HEK293 (cell line): ENCODE results near the gene TMIE.

ENCODE experiments used
- CTCF ChIA-PET: fragments of 350-600 bp; formaldehyde crosslinking; extraction: SDS; loops from one replicate; lab custom pipeline; 2021; ENCODE audit warnings: antibody characterized with exemption; lab: Yijun Ruan, JAX
- POLR2A ChIA-PET: fragments of 300-600 bp; formaldehyde crosslinking; extraction: SDS; loops from one replicate; lab custom pipeline; 2020; ENCODE audit warnings: antibody characterized with exemption, inconsistent platforms; lab: Yijun Ruan, JAX
- H3K27ac ChIP-seq: fragments of 200-500 bp; sonication (Bioruptor generic); 2 replicates; pipeline ENCODE4 v1.5.1; 2014; ENCODE audit warnings: low read depth, low read length, control low read depth, inconsistent platforms; ENCODE audit errors: extremely low read depth
- H3K36me3 ChIP-seq, 2 experiments: fragments of 200-500 bp in 1 of 2; sonication (Bioruptor generic) in 1 of 2; 1 replicate in 1 of 2; 2 replicates in 1 of 2; pipeline ENCODE4 v1.5.1; 2014 to 2017; ENCODE audit warnings: inconsistent platforms in 2 of 2, low read length in 2 of 2; ENCODE audit not compliant: control insufficient read depth in 2 of 2, insufficient read depth in 1 of 2
- H3K4me1 ChIP-seq: fragments of 200-500 bp; sonication (Bioruptor generic); 2 replicates; pipeline ENCODE4 v1.5.1; 2014; ENCODE audit warnings: mild to moderate bottlenecking, low read length, inconsistent platforms; ENCODE audit not compliant: control insufficient read depth, insufficient read depth
- H3K4me3 ChIP-seq: 2 replicates; pipeline ENCODE4 v1.5.1; 2011; ENCODE audit warnings: low read depth, mild to moderate bottlenecking, control low read depth, low read length, moderate library complexity
- H3K9me3 ChIP-seq: fragments of 200-500 bp; sonication (Bioruptor generic); 2 replicates; pipeline ENCODE4 v1.5.1; 2014; ENCODE audit warnings: low read depth, low read length, inconsistent platforms; ENCODE audit not compliant: control insufficient read depth, insufficient read depth
- ATF2 ChIP-seq: fragments of 450-650 bp; formaldehyde crosslinking; IDR thresholded peaks from 2 replicates; pipeline ENCODE4 v1.5.1; 2016; ENCODE audit warnings: missing biosample characterization, missing genetic modification characterization, low read depth
- GLI4 ChIP-seq: fragments of 450-650 bp; formaldehyde crosslinking; IDR thresholded peaks from 2 replicates; pipeline ENCODE4 v1.5.1; 2016; ENCODE audit warnings: missing biosample characterization, missing genetic modification characterization
- KLF1 ChIP-seq: fragments of 450-650 bp; formaldehyde crosslinking; IDR thresholded peaks from 2 replicates; pipeline ENCODE4 v1.5.1; 2016; ENCODE audit warnings: missing biosample characterization, missing genetic modification characterization
- PRDM2 ChIP-seq: fragments of 450-650 bp; formaldehyde crosslinking; IDR thresholded peaks from 2 replicates; pipeline ENCODE4 v1.5.1; 2016; ENCODE audit warnings: missing biosample characterization, missing genetic modification characterization, borderline replicate concordance
- ZBTB1 ChIP-seq: fragments of 450-650 bp; formaldehyde crosslinking; IDR thresholded peaks from 2 replicates; pipeline ENCODE4 v1.5.1; 2016; ENCODE audit warnings: missing biosample characterization, missing genetic modification characterization
- ZBTB48 ChIP-seq: fragments of 450-650 bp; formaldehyde crosslinking; IDR thresholded peaks from 2 replicates; pipeline ENCODE4 v1.5.1; 2016; ENCODE audit warnings: missing biosample characterization, missing genetic modification characterization
- ZFP41 ChIP-seq: fragments of 450-650 bp; formaldehyde crosslinking; IDR thresholded peaks from 2 replicates; pipeline ENCODE4 v1.5.1; 2016; ENCODE audit warnings: missing biosample characterization, missing genetic modification characterization, borderline replicate concordance
- ZNF138 ChIP-seq: fragments of 450-650 bp; formaldehyde crosslinking; IDR thresholded peaks from 2 replicates; pipeline ENCODE4 v1.5.1; 2016; ENCODE audit warnings: missing biosample characterization, missing genetic modification characterization, borderline replicate concordance
- ZNF169 ChIP-seq: fragments of 450-650 bp; formaldehyde crosslinking; IDR thresholded peaks from 2 replicates; pipeline ENCODE4 v1.5.1; 2016; ENCODE audit warnings: missing biosample characterization, missing genetic modification characterization
- ZNF211 ChIP-seq: fragments of 450-650 bp; formaldehyde crosslinking; IDR thresholded peaks from 2 replicates; pipeline ENCODE4 v1.5.1; 2016; ENCODE audit warnings: low read depth, missing biosample characterization, missing genetic modification characterization
- ZNF214 ChIP-seq: fragments of 450-650 bp; formaldehyde crosslinking; IDR thresholded peaks from 2 replicates; pipeline ENCODE4 v1.5.1; 2017; ENCODE audit warnings: missing biosample characterization, mild to moderate bottlenecking, missing genetic modification characterization, borderline replicate concordance
- ZNF26 ChIP-seq: fragments of 450-650 bp; formaldehyde crosslinking; IDR thresholded peaks from 2 replicates; pipeline ENCODE4 v1.5.1; 2016; ENCODE audit warnings: missing biosample characterization, missing genetic modification characterization
- ZNF266 ChIP-seq: fragments of 450-650 bp; formaldehyde crosslinking; IDR thresholded peaks from 2 replicates; pipeline ENCODE4 v1.5.1; 2016; ENCODE audit warnings: missing biosample characterization, missing genetic modification characterization, low read depth
- ZNF350 ChIP-seq: fragments of 450-650 bp; formaldehyde crosslinking; IDR thresholded peaks from 2 replicates; pipeline ENCODE4 v1.5.0; 2017; ENCODE audit warnings: missing biosample characterization, mild to moderate bottlenecking, missing genetic modification characterization
- ZNF433 ChIP-seq: fragments of 450-650 bp; formaldehyde crosslinking; IDR thresholded peaks from 2 replicates; pipeline ENCODE4 v1.5.1; 2016; ENCODE audit warnings: missing biosample characterization, missing genetic modification characterization, low read depth
- ZNF48 ChIP-seq: fragments of 450-650 bp; formaldehyde crosslinking; IDR thresholded peaks from 2 replicates; pipeline ENCODE4 v1.5.1; 2016; ENCODE audit warnings: missing biosample characterization, missing genetic modification characterization
- ZNF558 ChIP-seq: fragments of 450-650 bp; formaldehyde crosslinking; IDR thresholded peaks from 2 replicates; pipeline ENCODE4 v1.5.1; 2016; ENCODE audit warnings: missing biosample characterization, missing genetic modification characterization
- ZNF610 ChIP-seq: fragments of 450-650 bp; formaldehyde crosslinking; IDR thresholded peaks from 2 replicates; pipeline ENCODE4 v1.5.1; 2016; ENCODE audit warnings: missing biosample characterization, missing genetic modification characterization, borderline replicate concordance
- ZNF654 ChIP-seq: fragments of 450-650 bp; formaldehyde crosslinking; IDR thresholded peaks from 2 replicates; pipeline ENCODE4 v1.5.1; 2016; ENCODE audit warnings: low read depth, missing biosample characterization, missing genetic modification characterization
- ZNF677 ChIP-seq: fragments of 450-650 bp; IDR thresholded peaks from 2 replicates; pipeline ENCODE4 v1.5.0; 2018; ENCODE audit warnings: missing biosample characterization, mild to moderate bottlenecking, missing genetic modification characterization, moderate library complexity
- ZNF76 ChIP-seq: fragments of 450-650 bp; formaldehyde crosslinking; IDR thresholded peaks from 2 replicates; pipeline ENCODE4; 2016; ENCODE audit warnings: low read depth, missing biosample characterization, missing genetic modification characterization, borderline replicate concordance
- ZNF768 ChIP-seq: fragments of 450-650 bp; formaldehyde crosslinking; IDR thresholded peaks from 2 replicates; pipeline ENCODE4 v1.5.1; 2018; ENCODE audit warnings: missing biosample characterization, mild to moderate bottlenecking, missing genetic modification characterization
- ZSCAN23 ChIP-seq: fragments of 450-650 bp; formaldehyde crosslinking; IDR thresholded peaks from 2 replicates; pipeline ENCODE4 v1.5.1; 2016; ENCODE audit warnings: missing biosample characterization, missing genetic modification characterization
- ZXDB ChIP-seq: fragments of 450-650 bp; formaldehyde crosslinking; IDR thresholded peaks from 2 replicates; pipeline ENCODE4 v1.5.1; 2016; ENCODE audit warnings: missing biosample characterization, missing genetic modification characterization
- TF ChIP-seq, protein P1 (sequence below): fragments of 450-650 bp; formaldehyde crosslinking; IDR thresholded peaks from 2 replicates; pipeline ENCODE4 v1.5.1; 2017; ENCODE audit warnings: missing biosample characterization, missing genetic modification characterization

The TMIE gene

GRCh38 chr3:46746711-46747110, 45.5 kb downstream of the TMIE start (continued):
- no peak for TF ChIP-seq ZNF610 (tag by site-specific recombination)
- TF ChIP-seq ZNF266 (tag by site-specific recombination), result no peak
- TF ChIP-seq ZNF214 (tag by site-specific recombination), result no peak
- no peak for TF ChIP-seq ZNF350 (tag by site-specific recombination)
- no peak for TF ChIP-seq ZXDB (tag by site-specific recombination)
- no peak for TF ChIP-seq ZNF654
- TF ChIP-seq ZNF138 (tag by site-specific recombination), result no peak
- no peak for TF ChIP-seq ZBTB1
- TF ChIP-seq ZNF768, result no peak
- TF ChIP-seq ZNF169 (tag by site-specific recombination), result no peak
- no peak for TF ChIP-seq PRDM2 (tag by site-specific recombination)
- no peak for TF ChIP-seq ATF2 (tag by site-specific recombination)

GRCh38 chr3:46748170-46748569, 47.0 kb downstream of the TMIE start:
- Histone ChIP-seq H3K4me1 (no peaks in the 10 kb centered on the region), H3K4me3 (no peak overlapping the region), H3K27ac (no peak overlapping the region), H3K9me3 (no peaks in the 10 kb centered on the region), H3K36me3 (no peaks in the 10 kb centered on the region)
- ChIA-PET POLR2A (no interaction called here), CTCF (no interaction called here)
- TF ChIP-seq ZNF76 (tag by site-specific recombination) (no peak), KLF1 (tag by site-specific recombination) (no peak), ZNF26 (tag by site-specific recombination) (no peak), ZNF677 (tag by site-specific recombination) (no peak), ZFP41 (no peak), ZNF211 (no peak), ZNF48 (tag by site-specific recombination) (no peak), ZNF558 (tag by site-specific recombination) (no peak), GLI4 (tag by site-specific recombination) (no peak), ZNF433 (tag by site-specific recombination) (no peak), ZSCAN23 (tag by site-specific recombination) (no peak), ZBTB48 (no peak)
- TF ChIP-seq, protein P1, sequence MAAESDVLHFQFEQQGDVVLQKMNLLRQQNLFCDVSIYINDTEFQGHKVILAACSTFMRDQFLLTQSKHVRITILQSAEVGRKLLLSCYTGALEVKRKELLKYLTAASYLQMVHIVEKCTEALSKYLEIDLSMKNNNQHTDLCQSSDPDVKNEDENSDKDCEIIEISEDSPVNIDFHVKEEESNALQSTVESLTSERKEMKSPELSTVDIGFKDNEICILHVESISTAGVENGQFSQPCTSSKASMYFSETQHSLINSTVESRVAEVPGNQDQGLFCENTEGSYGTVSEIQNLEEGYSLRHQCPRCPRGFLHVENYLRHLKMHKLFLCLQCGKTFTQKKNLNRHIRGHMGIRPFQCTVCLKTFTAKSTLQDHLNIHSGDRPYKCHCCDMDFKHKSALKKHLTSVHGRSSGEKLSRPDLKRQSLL (tag by site-specific recombination), result no peak
